GM18508 (cell line): ENCODE results near the gene RAP1GDS1.
A peak's percentile ranks its signal among the peaks of the same experiment; 100 is the strongest.
"Not testable (repeated sequence)": the region's sequence is repeated elsewhere in the genome, so short reads cannot be mapped to it uniquely, and the experiment has no call there.

Source experiments
- ATAC-seq: cut with Tn5 transposase; IDR thresholded peaks from one replicate; pipeline ENCODE4 v1.9.1; 2021; ENCODE audit warnings: moderate number of reproducible peaks; ENCODE audit not compliant: insufficient read depth, unreplicated experiment

RAP1GDS1 gene

DNA sequence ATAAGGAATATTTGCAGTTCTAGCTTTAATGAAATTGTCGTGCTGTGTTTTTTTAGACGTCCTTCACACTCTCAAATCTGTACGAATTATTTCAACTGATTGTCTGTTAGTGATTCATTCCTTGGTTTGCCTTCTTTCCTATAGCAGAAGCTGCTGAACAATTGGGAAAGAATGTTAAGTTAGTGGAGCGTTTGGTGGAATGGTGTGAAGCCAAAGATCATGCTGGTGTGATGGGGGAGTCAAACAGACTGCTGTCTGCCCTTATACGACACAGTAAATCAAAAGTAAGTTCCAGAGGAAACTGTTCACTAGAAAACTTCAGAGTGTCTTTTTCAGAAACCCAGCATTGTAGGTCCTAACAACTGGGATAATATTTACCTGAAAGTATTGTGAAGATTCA, 159.9 kb downstream of the RAP1GDS1 start:
- no peak for ATAC-seq

DNA sequence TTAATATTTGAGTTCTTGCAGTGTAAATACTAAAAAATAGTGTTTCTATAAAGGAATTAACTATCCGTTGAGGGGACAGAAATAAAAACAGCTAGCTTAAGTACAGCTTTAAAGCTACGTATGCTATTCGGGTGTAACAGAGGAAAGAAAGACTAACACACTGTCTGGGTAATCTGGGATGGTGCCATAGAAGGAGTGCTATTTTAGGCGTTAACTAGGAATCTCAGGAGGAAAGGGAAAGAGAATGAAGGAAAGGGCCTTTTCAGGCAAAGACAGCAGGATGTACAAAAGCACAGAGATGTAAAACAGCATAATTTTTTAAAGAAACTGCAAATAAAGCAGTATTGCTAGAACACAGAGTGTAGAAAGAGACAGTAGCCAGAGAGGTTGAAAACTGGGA, 161.8 kb downstream of the RAP1GDS1 start:
- ATAC-seq, result no peak

DNA sequence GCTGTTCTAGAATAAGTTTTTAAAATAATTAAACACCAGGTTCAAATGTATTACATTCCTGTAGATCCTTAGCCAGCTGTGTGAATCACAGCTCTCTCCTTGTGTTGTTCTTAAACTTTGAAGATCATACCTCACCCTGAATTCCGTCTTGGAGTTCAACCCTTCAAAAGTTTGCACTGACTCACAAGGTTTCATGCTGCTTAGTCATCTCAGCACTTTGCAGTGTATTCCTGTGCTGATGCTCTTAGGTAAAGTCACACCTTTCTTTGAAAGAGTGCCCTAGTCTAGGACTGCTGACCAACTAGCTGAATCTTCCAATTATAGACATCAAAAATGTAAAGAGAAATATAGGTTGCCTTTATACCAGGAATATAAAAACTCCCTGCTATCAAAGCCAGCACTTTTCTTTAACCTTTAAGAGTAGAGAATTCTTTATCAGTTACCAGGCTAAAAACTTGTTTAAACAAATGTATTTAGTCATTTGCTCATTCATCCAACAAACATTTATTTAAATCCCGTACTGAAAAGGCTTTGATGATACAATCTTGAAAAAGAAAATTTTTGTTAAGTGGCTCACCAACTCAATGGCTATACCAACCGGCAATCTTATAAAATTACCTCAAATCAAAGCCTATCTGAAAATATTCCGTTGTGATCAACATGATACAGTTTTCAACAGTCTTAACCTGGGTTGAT, 169.7 kb downstream of the RAP1GDS1 start:
- ATAC-seq, result no peak

DNA sequence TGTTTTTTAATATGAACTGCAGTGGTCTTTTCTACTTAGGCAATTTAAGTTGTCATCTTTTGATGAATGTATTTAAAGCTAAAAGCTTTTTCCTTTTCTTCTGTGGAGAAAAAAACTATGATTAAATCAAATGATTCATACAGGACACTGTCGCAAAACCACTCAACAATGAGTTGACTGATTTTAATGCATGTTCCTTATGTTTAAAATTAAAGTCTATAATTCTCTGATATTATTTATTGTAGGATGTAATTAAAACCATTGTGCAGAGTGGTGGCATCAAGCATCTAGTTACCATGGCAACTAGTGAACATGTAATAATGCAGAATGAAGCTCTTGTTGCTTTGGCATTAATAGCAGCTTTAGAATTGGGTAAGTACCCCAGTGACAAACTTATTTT, 172.5 kb downstream of the RAP1GDS1 start:
- ATAC-seq, result no peak

DNA sequence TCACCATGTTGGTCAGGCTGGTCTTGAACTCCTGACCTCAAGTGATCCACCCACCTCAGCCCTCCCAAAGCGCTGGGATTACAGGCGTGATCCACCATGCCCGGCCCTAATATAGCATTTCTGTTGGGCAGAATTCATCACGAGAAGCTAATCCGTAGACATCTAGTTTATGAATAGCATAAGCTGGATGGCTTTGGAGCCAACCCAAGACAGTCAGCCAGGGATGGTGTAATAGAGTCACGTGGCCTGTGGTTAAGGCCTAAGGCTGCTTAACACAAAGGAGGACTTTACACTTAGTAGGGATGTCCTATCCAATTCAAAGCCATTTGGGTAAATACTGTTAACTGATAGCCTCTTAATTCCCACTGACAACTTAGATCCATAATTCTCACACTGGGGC, 173.6 kb downstream of the RAP1GDS1 start:
- no peak for ATAC-seq

DNA sequence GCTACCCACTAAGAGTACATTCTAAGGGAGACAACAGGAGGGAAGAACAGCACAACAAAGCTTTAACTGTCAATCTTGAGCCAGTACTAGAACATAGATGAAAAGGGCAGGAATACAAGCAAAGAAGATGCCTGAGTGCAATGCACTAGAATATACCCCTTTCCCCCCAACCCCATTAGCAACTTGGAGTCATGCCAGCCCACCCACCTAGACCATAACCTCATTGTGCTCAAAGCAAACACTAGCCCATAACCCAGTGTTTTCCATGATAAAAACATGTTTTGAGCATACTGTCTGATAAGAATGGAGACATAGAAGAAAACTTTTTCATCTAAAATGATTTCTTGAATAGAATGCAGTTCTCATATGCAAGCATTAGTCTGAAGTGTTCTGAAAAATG, 183.2 kb downstream of the RAP1GDS1 start:
- no peak for ATAC-seq

DNA sequence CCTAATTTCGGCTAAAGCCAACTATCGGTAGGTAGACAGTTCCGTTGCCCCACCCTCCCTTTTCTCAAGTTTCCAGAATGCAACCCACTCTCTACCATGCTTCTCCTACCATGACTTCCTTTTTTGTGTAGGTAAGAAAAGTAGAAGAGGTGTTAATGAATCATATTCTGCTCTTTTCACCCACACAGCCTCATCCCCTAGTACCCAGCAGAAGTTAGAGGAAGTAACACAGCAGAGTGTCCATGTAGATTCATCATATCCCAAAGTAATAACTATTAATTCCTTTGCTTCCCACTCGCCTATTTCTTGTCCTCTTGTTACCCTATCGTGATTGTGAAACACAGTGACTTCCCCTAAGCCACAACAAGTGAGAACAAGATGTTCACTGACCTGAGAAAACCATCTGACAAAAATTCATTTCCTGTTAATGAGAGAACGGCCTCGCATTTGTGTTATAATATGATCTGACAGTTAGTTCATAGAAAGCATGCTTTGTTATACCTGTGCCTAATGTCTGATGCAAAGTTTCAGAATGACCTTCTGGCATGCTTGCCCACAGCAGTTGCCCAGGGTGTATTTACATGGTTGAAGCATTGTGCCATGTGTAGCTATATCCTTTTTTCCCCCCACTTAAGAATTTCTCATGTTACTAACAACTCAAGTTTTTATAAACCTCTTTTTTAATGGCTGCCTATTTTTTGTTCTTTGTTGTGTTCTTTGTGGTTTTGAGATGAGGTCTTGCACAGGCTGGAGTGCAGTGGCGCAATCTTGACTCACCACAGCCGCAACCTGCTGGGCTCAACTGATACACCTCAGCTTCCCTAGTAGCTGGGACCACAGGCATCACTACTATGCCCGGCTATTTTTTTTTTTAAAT, 185.6 kb downstream of the RAP1GDS1 start:
- ATAC-seq, result peak; percentile 56

DNA sequence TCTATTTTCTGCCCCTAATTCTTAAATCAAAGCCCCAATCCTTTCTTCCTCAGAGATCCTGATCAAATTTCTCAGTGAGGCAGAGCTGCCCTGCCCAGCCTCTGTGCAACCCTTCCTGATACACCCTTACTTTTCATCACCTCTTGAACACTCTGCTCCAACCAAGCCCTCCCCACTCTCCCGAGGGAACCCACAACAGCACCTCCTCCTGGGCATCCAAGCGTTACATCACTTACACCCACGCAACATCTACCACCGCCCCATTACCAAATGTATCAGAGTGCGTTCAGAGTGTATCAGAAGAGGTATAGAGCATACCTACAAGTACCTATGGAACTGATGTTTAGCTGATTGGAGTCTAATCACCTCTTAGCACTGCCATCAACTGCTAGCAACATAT, 186.5 kb downstream of the RAP1GDS1 start:
- ATAC-seq, result no peak

DNA sequence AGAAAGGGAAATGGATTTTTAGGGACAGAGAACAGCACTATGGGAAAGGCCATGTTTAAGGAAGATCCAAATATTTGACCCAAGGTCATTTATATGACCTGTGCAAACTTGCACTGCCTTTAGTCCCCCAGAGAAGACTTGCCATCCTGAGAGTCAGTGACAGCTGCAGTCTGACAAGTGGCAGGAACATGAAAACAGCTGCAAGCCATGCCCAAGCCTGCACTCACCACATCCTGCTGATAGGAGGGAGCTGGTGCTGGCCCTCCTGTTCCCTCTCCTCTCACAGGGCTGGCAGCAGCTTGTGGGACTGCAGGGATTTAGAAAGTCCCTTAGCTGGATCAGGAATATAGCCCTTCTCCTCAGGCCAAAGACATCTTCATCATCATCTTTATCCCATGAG, 187.7 kb downstream of the RAP1GDS1 start:
- peak; percentile 30 for ATAC-seq

DNA sequence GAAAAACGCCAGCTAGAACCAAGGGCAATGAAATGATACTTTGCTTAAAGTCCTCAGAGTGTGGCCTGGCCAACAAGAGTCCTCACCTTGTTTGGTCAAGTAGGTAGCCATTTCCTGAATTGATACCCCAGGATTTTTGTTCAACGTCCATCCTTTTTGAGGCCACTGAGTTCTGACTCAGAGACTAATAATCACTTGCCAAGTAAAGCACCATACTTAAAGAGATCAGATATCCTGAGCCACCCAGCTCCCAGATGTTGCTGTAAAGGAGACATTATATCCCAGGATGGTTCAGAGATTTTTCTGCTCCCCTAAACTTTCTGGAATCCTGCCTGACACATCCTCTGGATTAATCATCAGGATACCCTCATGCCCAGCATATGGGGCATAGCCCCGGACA, 190.9 kb downstream of the RAP1GDS1 start:
- ATAC-seq, result no peak

DNA sequence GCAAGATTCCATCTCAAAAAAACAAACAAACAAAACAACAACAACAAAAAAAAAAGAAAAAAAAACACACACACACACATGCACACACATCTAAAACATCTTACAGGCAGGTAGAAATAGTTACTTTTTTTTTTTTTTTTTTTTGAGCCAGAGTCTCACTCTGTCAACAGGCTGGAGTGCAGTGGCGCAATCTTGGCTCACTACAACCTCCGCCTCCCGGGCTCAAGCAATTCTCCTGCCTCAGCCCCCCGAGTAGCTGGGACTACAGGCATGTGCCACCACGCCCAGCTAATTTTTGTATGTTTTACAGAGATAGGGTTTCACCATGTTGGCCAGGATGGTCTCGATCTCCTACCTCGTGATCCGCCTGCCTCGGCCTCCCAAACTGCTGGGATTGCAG, 196.2 kb downstream of the RAP1GDS1 start:
- ATAC-seq, result not testable (repeated sequence)

DNA sequence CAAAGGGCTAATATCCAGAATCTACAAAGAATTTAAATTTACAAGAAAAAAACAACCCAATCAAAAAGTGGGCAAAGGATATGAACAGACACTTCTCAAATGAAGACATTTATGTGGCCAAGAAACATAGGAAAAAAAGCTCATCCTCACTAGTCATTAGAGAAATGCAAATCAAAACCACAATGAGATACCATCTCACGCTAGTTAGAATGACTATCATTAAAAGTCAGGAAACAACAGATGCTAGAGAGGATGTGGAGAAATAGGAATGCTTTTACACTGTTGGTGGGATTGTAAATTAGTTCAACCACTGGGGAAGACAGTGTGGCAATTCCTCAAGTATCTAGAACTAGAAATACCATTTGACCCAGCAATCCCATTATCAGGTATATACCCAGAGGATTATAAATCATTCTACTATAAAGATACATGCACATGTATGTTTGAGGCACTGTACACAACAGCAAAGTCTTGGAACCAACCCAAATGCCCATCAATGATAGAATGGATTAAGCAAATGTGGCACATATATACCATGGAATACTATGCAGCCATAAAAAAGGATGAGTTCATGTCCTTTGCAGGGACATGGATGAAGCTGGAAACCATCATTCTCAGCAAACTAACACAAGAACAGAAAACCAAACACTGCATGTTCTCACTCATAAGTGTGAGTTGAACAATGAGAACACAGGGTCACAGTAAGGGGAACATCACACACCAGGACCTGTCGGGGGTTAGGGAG, 200.1 kb downstream of the RAP1GDS1 start:
- not testable (repeated sequence) for ATAC-seq

DNA sequence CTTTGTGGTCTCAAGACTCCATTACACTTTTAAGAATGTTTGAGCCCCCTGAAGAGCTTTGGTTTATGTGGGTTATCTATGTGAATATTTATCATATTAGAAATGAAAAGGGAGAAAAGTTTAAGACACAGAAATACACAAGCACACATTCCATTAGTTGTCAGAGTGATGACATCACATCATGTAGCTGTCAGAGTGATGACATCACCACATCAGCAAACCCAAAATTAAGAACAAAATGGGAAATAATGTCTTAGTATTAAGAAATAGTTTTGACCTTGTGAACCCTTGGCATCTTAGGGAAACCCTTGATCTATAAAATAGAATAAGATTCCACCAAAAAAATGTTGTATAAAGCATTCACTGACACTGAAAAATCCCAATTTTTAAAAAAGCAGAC, 201.3 kb downstream of the RAP1GDS1 start:
- ATAC-seq, result no peak

DNA sequence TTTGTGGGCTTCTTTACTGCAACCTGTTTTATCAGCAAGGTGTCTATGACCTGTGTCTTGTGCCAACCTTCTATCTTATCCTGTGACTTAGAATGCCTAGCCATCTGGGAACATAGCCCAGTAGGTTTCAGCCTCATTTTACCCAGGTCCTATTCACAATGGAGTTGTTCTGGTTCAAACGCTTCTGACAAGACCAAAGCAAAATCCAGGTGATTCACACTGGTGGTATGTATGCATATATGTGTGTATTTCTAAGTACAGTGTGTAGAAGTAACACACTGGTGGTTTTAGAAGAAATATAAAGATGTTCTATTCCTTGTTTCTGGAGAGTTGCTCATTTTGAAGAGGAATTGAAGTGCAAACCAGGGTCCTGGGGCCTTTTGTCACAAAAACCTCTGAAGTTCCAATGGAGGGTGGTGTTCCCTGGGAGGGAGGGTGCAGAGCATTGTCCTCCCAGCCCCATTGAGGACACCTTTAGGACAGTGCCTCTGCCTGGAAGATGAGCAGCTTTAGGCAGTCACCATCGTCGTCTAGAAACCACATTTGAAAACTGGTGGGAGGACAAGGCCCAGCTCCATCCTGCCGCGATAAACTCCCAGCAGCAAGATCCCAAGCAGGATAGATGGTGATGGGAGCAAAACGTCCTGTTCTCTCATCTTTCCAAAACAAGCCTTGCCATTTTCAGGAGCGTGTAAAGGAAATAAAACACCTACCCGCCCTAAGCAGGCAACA, 205.8 kb downstream of the RAP1GDS1 start:
- no peak for ATAC-seq

DNA sequence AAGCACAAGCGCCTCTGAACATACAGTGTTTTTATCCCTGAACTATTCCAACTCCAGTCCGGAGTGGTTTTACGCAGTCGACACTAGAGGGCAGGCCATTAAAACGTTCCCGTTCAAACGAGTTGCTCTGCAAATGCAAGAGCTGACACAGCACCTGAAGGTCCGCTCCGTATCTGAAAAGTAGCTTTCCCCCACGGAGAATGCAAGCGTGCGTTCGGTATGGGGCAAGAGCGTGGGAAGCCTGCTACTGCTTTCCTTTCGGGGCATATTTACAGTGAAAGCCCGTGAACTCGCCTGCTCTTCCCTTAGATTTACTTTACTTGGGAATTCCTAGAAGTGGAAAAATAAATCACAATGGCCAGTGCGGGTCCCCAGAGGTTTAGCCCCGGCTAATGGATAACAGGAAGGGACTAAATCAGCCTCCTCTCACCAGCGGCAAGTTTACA, 206.5 kb downstream of the RAP1GDS1 start:
- peak; percentile 94 for ATAC-seq

DNA sequence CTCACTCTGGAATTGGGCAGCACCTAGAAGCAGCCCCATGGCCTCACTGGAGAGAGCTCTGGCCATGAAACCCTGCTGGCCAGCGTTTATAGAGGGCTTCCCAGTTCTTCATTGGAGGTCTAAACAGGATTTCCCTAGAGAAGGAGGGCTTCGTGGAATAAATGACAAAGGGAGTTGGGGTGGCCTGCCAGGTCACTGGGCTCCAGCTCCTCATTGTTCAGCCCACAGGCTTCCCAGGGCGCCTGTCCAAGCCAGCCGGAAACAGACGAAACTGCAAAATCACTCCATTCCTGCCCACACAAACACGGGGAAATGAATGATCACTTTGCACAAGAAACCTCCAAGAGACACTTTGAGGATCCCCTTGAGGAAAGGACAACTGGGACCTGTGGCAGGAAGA, 207.5 kb downstream of the RAP1GDS1 start:
- ATAC-seq, result no peak

DNA sequence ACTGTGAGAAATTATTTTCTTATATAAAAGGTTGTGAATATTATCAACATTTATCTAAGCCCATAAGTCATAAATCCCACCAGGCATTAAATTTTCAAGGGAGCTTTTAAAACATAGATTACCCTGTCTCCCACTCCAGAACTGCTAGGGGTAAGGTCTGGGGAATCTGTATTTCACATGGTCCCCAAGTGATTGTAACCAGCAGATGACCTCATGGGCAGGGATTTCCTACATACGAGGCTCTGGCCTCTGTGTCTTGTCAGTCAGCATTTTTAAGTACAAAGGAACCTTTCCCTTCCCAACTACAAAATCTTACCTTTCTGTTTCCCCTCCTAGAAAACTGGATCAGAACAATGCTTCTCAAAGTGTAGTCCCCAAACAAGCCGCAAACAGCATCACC, 208.6 kb downstream of the RAP1GDS1 start:
- ATAC-seq, result no peak

DNA sequence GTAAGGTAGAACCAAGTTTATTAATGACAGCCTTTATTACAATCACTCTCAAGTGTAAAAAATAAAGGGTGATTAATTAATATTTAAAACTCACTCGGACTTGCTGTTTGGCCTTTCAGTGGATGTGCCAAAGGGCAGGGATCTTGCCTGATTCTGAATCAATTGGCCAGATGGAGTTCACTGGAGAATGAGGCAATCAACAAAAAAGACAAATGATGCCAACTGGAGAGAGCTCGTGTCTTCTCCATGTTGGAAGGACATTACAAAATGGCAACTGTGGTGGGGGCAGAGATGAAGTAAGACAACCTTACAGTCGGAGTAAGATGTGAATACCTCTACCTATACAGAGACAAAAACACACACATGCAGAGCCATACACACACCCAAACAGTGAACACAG, 209.2 kb downstream of the RAP1GDS1 start:
- ATAC-seq, result no peak

DNA sequence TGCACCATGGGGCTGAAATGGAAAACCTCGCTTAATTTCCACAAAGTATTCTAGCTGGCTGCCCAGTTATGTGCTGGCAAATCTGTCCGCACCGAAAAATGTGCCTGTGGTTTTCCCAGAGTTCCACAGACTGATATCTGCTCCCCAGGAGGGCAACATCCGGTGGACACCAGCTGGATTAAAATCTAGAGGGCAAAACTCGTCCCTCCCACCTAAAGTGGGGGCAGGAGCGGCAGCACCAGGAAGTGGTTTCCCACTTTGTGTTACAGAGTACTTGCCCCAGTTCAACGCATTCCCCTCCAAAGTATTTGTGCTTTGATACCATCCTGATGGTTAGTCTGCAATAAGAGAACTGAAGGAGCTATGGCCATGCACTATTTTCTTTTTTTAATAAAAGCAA, 209.6 kb downstream of the RAP1GDS1 start:
- no peak for ATAC-seq

DNA sequence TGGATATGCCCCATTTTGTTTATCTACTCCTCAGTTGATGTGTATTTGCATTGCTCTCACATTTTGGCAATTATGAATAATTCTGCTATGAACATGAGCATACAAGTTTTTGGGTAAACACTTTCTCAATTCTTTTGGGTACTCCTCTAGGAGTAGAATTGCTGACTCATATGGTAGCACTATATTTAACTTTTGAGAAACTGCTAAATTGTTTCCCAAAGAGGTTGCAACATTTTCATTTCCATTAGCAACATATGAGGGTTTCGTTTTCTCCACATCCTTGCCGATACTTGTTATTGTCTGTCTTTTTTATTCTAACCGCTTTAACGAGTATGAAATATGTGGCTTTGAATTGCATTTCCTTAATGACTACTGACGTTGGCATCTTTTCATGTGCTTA, 211.9 kb downstream of the RAP1GDS1 start:
- ATAC-seq, result no peak
